ENCODE measurements around the gene LTBR.

DNA sequence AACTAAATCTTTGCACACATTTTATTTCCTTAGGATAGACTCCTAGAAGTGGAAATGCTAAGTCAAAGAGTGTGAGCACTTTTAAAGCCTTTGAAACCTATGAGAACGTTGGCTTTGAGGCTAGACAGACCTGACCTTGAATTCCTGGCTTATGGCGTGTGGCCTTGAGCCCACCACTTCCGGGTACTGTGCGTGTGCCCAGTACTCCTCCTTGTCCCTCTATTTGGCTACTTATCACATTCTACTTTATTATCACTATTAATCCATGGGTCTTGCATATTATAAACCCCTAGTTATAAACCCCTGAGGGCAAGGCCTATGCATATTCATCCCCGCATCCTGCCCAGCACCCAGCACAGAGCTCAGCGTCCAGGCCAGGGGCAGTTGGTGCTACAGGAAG is 34.8 kb downstream of the LTBR start:
- TF ChIP-seq, protein P1, sequence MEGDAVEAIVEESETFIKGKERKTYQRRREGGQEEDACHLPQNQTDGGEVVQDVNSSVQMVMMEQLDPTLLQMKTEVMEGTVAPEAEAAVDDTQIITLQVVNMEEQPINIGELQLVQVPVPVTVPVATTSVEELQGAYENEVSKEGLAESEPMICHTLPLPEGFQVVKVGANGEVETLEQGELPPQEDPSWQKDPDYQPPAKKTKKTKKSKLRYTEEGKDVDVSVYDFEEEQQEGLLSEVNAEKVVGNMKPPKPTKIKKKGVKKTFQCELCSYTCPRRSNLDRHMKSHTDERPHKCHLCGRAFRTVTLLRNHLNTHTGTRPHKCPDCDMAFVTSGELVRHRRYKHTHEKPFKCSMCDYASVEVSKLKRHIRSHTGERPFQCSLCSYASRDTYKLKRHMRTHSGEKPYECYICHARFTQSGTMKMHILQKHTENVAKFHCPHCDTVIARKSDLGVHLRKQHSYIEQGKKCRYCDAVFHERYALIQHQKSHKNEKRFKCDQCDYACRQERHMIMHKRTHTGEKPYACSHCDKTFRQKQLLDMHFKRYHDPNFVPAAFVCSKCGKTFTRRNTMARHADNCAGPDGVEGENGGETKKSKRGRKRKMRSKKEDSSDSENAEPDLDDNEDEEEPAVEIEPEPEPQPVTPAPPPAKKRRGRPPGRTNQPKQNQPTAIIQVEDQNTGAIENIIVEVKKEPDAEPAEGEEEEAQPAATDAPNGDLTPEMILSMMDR (IDR thresholded peaks at IDR 0.05; ENCODE audit: low read depth, low read length, missing input control): no peak
- TF ChIP-seq SP1 (IDR thresholded peaks at IDR 0.05) (no peak), REST (IDR thresholded peaks at IDR 0.05) (no peak), GABPA (IDR thresholded peaks at IDR 0.05 in 1 of 2, conservative IDR thresholded peaks at IDR 0.05 in 1 of 2) (no peak), EGR1 (IDR thresholded peaks at IDR 0.05; ENCODE audit: low read depth in 2 of 2) (no peak), RAD21 (IDR thresholded peaks at IDR 0.05) (no peak), FOXA1 (IDR thresholded peaks at IDR 0.05) (no peak), YY1 (IDR thresholded peaks at IDR 0.05) (no peak), HNF4G (IDR thresholded peaks at IDR 0.05) (no peak), JUND (IDR thresholded peaks at IDR 0.05) (no peak)
- TF ChIP-seq, protein P2, sequence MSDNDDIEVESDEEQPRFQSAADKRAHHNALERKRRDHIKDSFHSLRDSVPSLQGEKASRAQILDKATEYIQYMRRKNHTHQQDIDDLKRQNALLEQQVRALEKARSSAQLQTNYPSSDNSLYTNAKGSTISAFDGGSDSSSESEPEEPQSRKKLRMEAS (IDR thresholded peaks at IDR 0.05): no peak
- TF ChIP-seq, protein P3, sequence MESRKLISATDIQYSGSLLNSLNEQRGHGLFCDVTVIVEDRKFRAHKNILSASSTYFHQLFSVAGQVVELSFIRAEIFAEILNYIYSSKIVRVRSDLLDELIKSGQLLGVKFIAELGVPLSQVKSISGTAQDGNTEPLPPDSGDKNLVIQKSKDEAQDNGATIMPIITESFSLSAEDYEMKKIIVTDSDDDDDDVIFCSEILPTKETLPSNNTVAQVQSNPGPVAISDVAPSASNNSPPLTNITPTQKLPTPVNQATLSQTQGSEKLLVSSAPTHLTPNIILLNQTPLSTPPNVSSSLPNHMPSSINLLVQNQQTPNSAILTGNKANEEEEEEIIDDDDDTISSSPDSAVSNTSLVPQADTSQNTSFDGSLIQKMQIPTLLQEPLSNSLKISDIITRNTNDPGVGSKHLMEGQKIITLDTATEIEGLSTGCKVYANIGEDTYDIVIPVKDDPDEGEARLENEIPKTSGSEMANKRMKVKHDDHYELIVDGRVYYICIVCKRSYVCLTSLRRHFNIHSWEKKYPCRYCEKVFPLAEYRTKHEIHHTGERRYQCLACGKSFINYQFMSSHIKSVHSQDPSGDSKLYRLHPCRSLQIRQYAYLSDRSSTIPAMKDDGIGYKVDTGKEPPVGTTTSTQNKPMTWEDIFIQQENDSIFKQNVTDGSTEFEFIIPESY (IDR thresholded peaks at IDR 0.05): no peak
- TF ChIP-seq, protein P4, sequence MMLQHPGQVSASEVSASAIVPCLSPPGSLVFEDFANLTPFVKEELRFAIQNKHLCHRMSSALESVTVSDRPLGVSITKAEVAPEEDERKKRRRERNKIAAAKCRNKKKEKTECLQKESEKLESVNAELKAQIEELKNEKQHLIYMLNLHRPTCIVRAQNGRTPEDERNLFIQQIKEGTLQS (IDR thresholded peaks at IDR 0.05): no peak
